Activated CD4-positive, alpha-beta T cell treated with anti-CD3 and anti-CD28 coated beads for 36 hours (primary cell): ENCODE measurements around the gene VASH1. TPM values are rescaled to one million over a fixed set of nuclear protein-coding genes. Genes with fewer than 3 reads are reported as not detected.

ENCODE experiments used
- ATAC-seq: fragments of 200-7000 bp; cut with Tn5 transposase; one replicate; pipeline ENCODE4 v1.10.0; 2021; ENCODE audit warnings: mild to moderate bottlenecking, moderate library complexity
- CTCF ChIA-PET: fragments of 350-600 bp; sonication (Branson Sonifier 250); formaldehyde crosslinking; loops from one replicate; lab custom pipeline; 2021; ENCODE audit warnings: antibody characterized with exemption; lab: Charles Lee
- POLR2A ChIA-PET: fragments of 350-600 bp; sonication (Branson Sonifier 250); formaldehyde crosslinking; loops from one replicate; lab custom pipeline; 2021; ENCODE audit warnings: antibody characterized with exemption, inconsistent platforms; lab: Charles Lee
- DNase-seq: peaks from one replicate; pipeline ENCODE4 v3.0.0-alpha.2; 2020
- H3K27ac Mint-ChIP-seq: one replicate; pipeline ENCODE4 v1.8.0; 2021; ENCODE audit warnings: mixed read lengths
- H3K27me3 Mint-ChIP-seq: one replicate; pipeline ENCODE4 v1.8.0; 2021; ENCODE audit warnings: mixed read lengths
- H3K36me3 Mint-ChIP-seq: one replicate; pipeline ENCODE4 v1.8.0; 2021; ENCODE audit warnings: low read depth, mixed read lengths
- H3K4me1 Mint-ChIP-seq: one replicate; pipeline ENCODE4 v1.8.0; 2021; ENCODE audit warnings: mixed read lengths
- H3K4me3 Mint-ChIP-seq: one replicate; pipeline ENCODE4 v1.8.0; 2021; ENCODE audit warnings: mild to moderate bottlenecking, moderate library complexity, mixed read lengths
- H3K9me3 Mint-ChIP-seq: one replicate; pipeline ENCODE4 v1.8.0; 2021; ENCODE audit warnings: low read depth, mixed read lengths
- intact Hi-C, 2 experiments: fragments of 100-400 bp; cut with DNase I in 1 of 2; cut with micrococcal nuclease in 1 of 2; formaldehyde crosslinking; loops; one replicate each; pipeline versions ENCODE4 v1.14.2 to v1.15.1; 2022 to 2024; cut with DNase I, micrococcal nuclease
- total RNA-seq, 2 experiments: library from RNA; stranded (reverse); gene quantifications; one replicate each; pipeline ENCODE4 v1.2.3, GENCODE V29; 2021

VASH1 gene
- 1 to 10 TPM; 4.0 to 5.3 TPM for total RNA-seq

GRCh38 chr14:76761136-76761959 is at the start of gene VASH1:
TSS of gene VASH1 (plus strand) at chr14:76761468. CDS start at chr14:76762822, 1,354 bp downstream.
- DNase-seq (peak; percentile 78), ATAC-seq (peak; percentile 89)
- no peaks in the 10 kb centered on the region for H3K9me3 Mint-ChIP-seq
- POLR2A ChIA-PET: no interaction called here
- H3K4me3 Mint-ChIP-seq: peak within 1 kb of the TSS; percentile 73
- H3K36me3 Mint-ChIP-seq: no peaks in the 10 kb centered on the region
- H3K27me3 Mint-ChIP-seq: peaks cover 27% of the 10 kb centered on the region
- peaks cover 8% of the 10 kb centered on the region for H3K4me1 Mint-ChIP-seq
- H3K27ac Mint-ChIP-seq: peak within 1 kb of the TSS; percentile 11
- intact Hi-C loops: loop anchor here in 1 of 2 experiments (1.0 to 2.0 kb wide), 2 partner anchors 51 kb away; partner anchors contain the start of gene ANGEL1
- CTCF ChIA-PET: interaction anchor here (0.7 to 1.3 kb wide), 4 partner anchors 12 to 223 kb away, joined by 3 to 4 read pairs (median 3); no protein-coding TSS in a partner anchor

DNA sequence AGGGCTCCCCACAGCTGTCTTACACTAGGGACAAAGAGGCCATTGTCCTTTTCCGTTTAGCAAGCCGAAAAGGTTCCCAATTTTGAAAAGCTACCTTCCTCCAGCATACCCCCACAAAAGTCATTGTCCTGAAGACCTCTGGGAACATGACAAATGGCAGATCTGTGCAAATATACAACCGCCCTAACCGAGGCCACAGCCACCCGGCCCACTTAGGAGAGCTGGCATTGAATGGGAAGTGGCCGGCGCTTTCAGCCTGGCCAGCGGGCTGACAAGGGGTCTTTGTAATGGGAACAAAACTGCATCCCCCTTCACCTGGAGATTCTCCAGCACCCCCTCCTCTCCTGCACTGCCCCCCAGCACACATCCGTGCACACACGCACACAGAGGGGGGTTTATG is 48.1 kb upstream of the VASH1 start:
- H3K27me3 Mint-ChIP-seq: peaks cover 11% of the 10 kb centered on the region
- ChIA-PET CTCF (interaction anchor here (4.0 kb wide), 1 partner anchor 98 kb away, joined by 36 read pairs; the partner anchor contains the start of gene ANGEL1), POLR2A (no interaction called here)
- H3K4me3 Mint-ChIP-seq: no peak overlapping the region
- no peaks in the 10 kb centered on the region for H3K4me1 Mint-ChIP-seq
- H3K27ac Mint-ChIP-seq: no peak overlapping the region
- DNase-seq (no peak), ATAC-seq (no peak)
- intact Hi-C loops: loop anchor here in 1 of 2 experiments (5.0 kb wide), 1 partner anchor 54 kb away; no protein-coding TSS in a partner anchor
- no peaks in the 10 kb centered on the region for H3K36me3 Mint-ChIP-seq
- H3K9me3 Mint-ChIP-seq: no peaks in the 10 kb centered on the region

DNA sequence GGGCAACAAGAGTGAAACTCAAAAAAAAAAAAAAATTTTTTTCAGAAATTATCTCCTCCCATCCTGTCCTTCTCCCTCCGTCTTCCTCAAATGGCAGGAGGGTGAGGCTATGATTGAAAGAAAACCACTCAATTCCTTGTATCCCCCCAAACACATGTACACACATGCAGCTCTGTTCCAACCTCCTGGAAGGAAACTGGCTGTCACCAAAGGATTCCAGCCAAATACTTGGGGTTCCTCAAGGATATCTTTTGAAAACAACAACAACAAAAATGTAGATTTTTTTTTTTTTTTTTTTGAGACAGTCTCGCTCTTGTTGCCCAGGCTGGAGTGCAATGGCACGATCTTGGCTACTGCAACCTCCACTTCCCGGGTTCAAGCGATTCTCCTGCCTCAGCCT is 46.8 kb upstream of the VASH1 start:
- H3K4me1 Mint-ChIP-seq: no peaks in the 10 kb centered on the region
- ChIA-PET CTCF (interaction anchor here (1.0 to 3.1 kb wide), 4 partner anchors 8 to 70 kb away, joined by 3 to 7 read pairs (median 4); no protein-coding TSS in a partner anchor), POLR2A (no interaction called here)
- H3K36me3 Mint-ChIP-seq: no peaks in the 10 kb centered on the region
- ATAC-seq (no peak), DNase-seq (no peak)
- H3K27me3 Mint-ChIP-seq: peaks cover 11% of the 10 kb centered on the region
- no peak overlapping the region for H3K4me3 Mint-ChIP-seq
- no peak overlapping the region for H3K27ac Mint-ChIP-seq
- intact Hi-C loops: loop anchor here in 1 of 2 experiments (5.0 kb wide), 1 partner anchor 53 kb away; no protein-coding TSS in a partner anchor
- no peaks in the 10 kb centered on the region for H3K9me3 Mint-ChIP-seq

DNA sequence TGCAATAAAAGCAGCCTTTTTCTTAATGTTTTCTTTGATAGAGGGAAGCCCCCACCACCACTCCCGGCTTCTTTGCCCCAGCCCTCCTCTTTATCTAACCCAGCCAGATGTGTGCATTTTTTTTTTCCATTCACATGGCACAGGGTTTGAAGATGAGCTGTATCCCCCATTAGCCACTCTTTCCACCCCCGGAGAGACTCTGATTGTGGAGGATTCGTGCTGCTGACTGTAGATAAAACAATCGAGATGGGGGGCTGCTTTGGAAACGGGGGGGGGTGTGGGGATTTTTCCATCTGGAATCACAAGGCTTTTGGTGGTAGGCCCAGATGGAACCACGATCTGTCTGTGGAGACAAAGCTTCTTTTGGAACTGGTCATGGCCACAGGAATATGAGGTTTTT is 46.2 kb upstream of the VASH1 start:
- H3K27ac Mint-ChIP-seq: no peak overlapping the region
- ATAC-seq (no peak), DNase-seq (no peak)
- intact Hi-C loops: no loop called here
- ChIA-PET POLR2A (no interaction called here), CTCF (interaction anchor here (0.6 to 3.1 kb wide), 6 partner anchors 9 to 70 kb away, joined by 3 to 7 read pairs (median 4); no protein-coding TSS in a partner anchor)
- H3K36me3 Mint-ChIP-seq: no peaks in the 10 kb centered on the region
- peaks cover 11% of the 10 kb centered on the region for H3K27me3 Mint-ChIP-seq
- peaks cover under 1% of the 10 kb centered on the region for H3K4me1 Mint-ChIP-seq
- H3K4me3 Mint-ChIP-seq: no peak overlapping the region
- no peaks in the 10 kb centered on the region for H3K9me3 Mint-ChIP-seq

- peaks cover 5% of the 10 kb centered on the region for H3K4me1 Mint-ChIP-seq
- CTCF ChIA-PET: interaction anchor here (0.6 to 3.1 kb wide), 5 partner anchors 9 to 66 kb away, joined by 3 to 7 read pairs (median 4); no protein-coding TSS in a partner anchor
- H3K9me3 Mint-ChIP-seq: no peaks in the 10 kb centered on the region
- H3K27ac Mint-ChIP-seq: no peak overlapping the region
- POLR2A ChIA-PET: no interaction called here
- intact Hi-C loops: no loop called here
- peaks cover 11% of the 10 kb centered on the region for H3K27me3 Mint-ChIP-seq
- no peak for DNase-seq
- no peaks in the 10 kb centered on the region for H3K36me3 Mint-ChIP-seq
- no peak for ATAC-seq
- H3K4me3 Mint-ChIP-seq: no peak overlapping the region
Observed at GRCh38 chr14:76715511-76716081, 45.7 kb upstream of the VASH1 start.

DNA sequence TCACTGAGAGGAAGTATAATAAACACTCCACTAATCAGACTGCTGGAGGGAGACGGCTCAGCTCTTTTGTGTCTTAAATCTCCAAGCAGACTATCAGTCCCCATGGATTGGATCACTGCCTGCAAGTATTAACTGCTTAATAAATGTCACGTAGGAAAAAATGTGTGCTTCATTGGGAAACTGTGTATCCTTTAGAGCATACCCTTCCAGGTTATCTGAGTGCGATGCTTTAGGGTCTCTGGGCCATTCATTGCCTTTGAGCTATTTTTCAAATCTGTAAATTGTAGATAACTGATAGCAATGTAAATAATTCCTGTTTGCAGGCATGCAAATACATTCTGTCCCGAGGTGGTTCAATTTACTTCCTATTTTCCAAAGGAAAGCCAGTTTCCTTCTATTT is 45.0 kb upstream of the VASH1 start:
- H3K27ac Mint-ChIP-seq: no peak overlapping the region
- no peaks in the 10 kb centered on the region for H3K36me3 Mint-ChIP-seq
- peaks cover 11% of the 10 kb centered on the region for H3K27me3 Mint-ChIP-seq
- CTCF ChIA-PET: interaction anchor here (1.1 to 3.1 kb wide), 4 partner anchors 8 to 21 kb away, joined by 3 to 7 read pairs (median 4); no protein-coding TSS in a partner anchor
- H3K9me3 Mint-ChIP-seq: no peaks in the 10 kb centered on the region
- ATAC-seq (no peak), DNase-seq (no peak)
- H3K4me1 Mint-ChIP-seq: peaks cover 8% of the 10 kb centered on the region
- intact Hi-C loops: no loop called here
- H3K4me3 Mint-ChIP-seq: no peak overlapping the region
- POLR2A ChIA-PET: no interaction called here

GRCh38 chr14:76717508-76718290 is 43.6 kb upstream of the VASH1 start:
- no peaks in the 10 kb centered on the region for H3K36me3 Mint-ChIP-seq
- no peak overlapping the region for H3K27ac Mint-ChIP-seq
- H3K4me3 Mint-ChIP-seq: no peak overlapping the region
- H3K27me3 Mint-ChIP-seq: peaks cover 11% of the 10 kb centered on the region
- peaks cover 8% of the 10 kb centered on the region for H3K4me1 Mint-ChIP-seq
- no peak for DNase-seq
- ATAC-seq: no peak
- intact Hi-C loops: no loop called here
- H3K9me3 Mint-ChIP-seq: no peaks in the 10 kb centered on the region
- CTCF ChIA-PET: interaction anchor here (0.8 to 1.3 kb wide), 3 partner anchors 11 to 68 kb away, joined by 3 to 4 read pairs (median 4); no protein-coding TSS in a partner anchor
- POLR2A ChIA-PET: no interaction called here

DNA sequence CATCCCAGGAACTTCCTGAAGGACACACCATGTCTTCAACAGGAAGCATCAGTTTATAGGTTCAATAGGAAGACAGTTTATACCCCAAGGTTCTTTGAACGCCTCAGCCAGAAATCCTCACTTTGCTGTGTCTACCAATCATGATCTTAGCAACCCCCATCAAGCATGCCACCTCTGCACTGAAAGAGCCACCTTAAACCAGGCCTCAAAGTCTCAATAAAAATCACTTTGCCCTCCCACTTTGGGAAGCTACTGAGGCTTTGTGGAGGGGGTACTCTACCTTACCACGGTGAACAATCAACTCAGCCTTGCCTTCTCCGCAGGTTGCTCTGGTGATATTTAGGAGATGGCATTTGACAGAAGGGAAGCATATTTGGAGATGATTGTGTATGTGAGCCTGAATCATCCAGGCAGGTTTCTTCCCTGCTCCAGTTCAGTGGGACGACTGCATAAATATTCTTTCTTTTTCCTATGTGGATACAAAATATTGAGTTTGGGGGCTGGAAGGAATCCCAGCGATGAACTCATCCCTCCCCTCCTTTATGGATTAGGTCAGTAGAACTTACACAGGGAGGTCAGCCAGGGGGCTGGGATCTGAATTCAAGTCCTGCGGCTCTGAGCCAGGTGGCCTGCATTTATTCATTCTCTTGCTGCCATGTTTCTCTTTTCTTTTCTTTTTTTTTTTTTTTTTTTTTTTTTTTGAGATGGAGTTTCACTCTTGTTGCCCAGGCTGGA is 42.8 kb upstream of the VASH1 start:
- Mint-ChIP-seq H3K27ac (no peak overlapping the region), H3K27me3 (peaks cover 11% of the 10 kb centered on the region), H3K4me1 (peaks cover 8% of the 10 kb centered on the region), H3K36me3 (no peaks in the 10 kb centered on the region), H3K4me3 (no peak overlapping the region), H3K9me3 (no peaks in the 10 kb centered on the region)
- ChIA-PET CTCF (interaction anchor here (0.8 kb wide), 1 partner anchor 67 kb away, joined by 3 read pairs; no protein-coding TSS in a partner anchor), POLR2A (no interaction called here)
- DNase-seq (no peak), ATAC-seq (no peak)
- intact Hi-C loops: no loop called here

- Mint-ChIP-seq H3K9me3 (no peaks in the 10 kb centered on the region), H3K4me1 (peaks cover 8% of the 10 kb centered on the region), H3K36me3 (no peaks in the 10 kb centered on the region), H3K27me3 (peaks cover 5% of the 10 kb centered on the region), H3K27ac (no peak overlapping the region), H3K4me3 (no peak overlapping the region)
- CTCF ChIA-PET: interaction anchor here (0.8 to 1.3 kb wide), 2 partner anchors 9 to 64 kb away, joined by 4 to 5 read pairs; no protein-coding TSS in a partner anchor
- POLR2A ChIA-PET: no interaction called here
- ATAC-seq: no peak
- intact Hi-C loops: no loop called here
- no peak for DNase-seq
Observed at GRCh38 chr14:76719666-76720065, 41.6 kb upstream of the VASH1 start.

GRCh38 chr14:76720382-76720813 is 40.9 kb upstream of the VASH1 start:
- DNase-seq (no peak), ATAC-seq (peak; percentile 44)
- intact Hi-C loops: no loop called here
- ChIA-PET POLR2A (no interaction called here), CTCF (interaction anchor here (0.8 to 1.3 kb wide), 2 partner anchors 10 to 63 kb away, joined by 4 to 5 read pairs; no protein-coding TSS in a partner anchor)
- Mint-ChIP-seq H3K4me1 (peaks cover 8% of the 10 kb centered on the region), H3K27ac (no peak overlapping the region), H3K36me3 (no peaks in the 10 kb centered on the region), H3K27me3 (peaks cover 7% of the 10 kb centered on the region), H3K4me3 (no peak overlapping the region), H3K9me3 (no peaks in the 10 kb centered on the region)
